ENCODE results near the gene DYNC1I2. TPM values are rescaled to one million over a fixed set of nuclear protein-coding genes. Genes with fewer than 3 reads are reported as not detected.
A peak's percentile ranks its signal among the peaks of the same experiment; 100 is the strongest.

DYNC1I2 gene
- total RNA-seq, 1 experiment from 2014 or later: 67.1 TPM

DNA sequence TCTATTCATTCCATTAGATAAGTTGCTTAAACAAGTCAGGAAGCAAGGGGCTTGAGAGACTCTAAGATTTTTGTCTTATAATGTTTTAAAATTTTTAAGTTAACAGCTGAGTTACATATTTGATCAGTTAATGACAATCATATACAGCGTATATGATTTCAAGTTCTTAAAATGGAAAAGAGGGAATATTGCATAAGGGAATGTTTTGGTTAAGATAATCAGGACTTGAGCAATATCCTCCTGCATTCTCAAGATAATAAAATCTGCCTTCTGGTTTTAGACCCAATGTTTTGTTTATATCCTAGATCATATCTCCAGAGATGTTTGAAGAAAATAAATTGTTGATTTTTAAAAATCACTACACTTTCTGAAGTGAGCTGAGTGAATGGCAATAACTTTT is 13.4 kb upstream of the DYNC1I2 start:
- BruUV-seq (replicated peaks): no TSS peak
- no peaks in the 10 kb centered on the region for H3K36me3 Mint-ChIP-seq (ENCODE audit: insufficient read depth, unreplicated experiment)

DNA sequence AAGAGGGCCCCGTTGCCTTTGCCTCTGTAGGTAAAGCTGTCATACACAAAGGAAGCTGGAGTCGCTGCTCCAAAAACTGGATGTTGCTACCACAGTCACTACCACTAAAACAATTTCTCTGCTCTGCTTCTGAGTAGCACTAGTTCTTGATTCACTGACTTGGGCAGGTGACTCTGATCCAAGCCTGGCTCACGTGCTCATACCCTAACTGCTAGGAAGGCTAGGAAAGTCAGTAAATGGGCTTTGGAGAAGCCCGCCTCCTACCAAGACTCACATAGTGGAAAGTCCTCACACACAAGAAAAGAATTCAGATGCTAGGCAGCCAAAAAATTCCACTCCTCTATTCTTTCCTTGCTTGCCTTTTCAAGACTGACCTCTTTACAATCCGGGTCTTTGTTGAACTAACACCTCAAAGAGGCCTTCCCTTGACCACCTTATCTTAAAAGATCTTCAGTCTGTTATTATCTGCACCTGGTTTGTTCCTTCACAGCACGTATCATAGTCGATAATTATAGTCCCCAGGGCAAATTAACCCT is 11.4 kb upstream of the DYNC1I2 start:
- DNase-seq: no peak
- Mint-ChIP-seq H3K27ac (ENCODE audit: unreplicated experiment) (no peak overlapping the region), H3K36me3 (ENCODE audit: insufficient read depth, unreplicated experiment) (no peaks in the 10 kb centered on the region), H3K4me3 (ENCODE audit: low read depth, unreplicated experiment) (no peak overlapping the region), H3K9me3 (ENCODE audit: low read depth, unreplicated experiment) (no peaks in the 10 kb centered on the region), H3K27me3 (ENCODE audit: unreplicated experiment) (peaks cover 41% of the 10 kb centered on the region), H3K4me1 (ENCODE audit: low read depth, unreplicated experiment) (no peaks in the 10 kb centered on the region)
- CTCF ChIA-PET: interaction anchor here (0.6 kb wide), 1 partner anchor 108 kb away, joined by 3 read pairs; no protein-coding TSS in a partner anchor
- BruUV-seq (replicated peaks): no TSS peak
- intact Hi-C loops (cut with micrococcal nuclease; ENCODE audit: unreplicated experiment): no loop called here
- TF ChIP-seq, protein P1, sequence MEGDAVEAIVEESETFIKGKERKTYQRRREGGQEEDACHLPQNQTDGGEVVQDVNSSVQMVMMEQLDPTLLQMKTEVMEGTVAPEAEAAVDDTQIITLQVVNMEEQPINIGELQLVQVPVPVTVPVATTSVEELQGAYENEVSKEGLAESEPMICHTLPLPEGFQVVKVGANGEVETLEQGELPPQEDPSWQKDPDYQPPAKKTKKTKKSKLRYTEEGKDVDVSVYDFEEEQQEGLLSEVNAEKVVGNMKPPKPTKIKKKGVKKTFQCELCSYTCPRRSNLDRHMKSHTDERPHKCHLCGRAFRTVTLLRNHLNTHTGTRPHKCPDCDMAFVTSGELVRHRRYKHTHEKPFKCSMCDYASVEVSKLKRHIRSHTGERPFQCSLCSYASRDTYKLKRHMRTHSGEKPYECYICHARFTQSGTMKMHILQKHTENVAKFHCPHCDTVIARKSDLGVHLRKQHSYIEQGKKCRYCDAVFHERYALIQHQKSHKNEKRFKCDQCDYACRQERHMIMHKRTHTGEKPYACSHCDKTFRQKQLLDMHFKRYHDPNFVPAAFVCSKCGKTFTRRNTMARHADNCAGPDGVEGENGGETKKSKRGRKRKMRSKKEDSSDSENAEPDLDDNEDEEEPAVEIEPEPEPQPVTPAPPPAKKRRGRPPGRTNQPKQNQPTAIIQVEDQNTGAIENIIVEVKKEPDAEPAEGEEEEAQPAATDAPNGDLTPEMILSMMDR (IDR thresholded peaks at IDR 0.05; ENCODE audit: unreplicated experiment): no peak

More for the DNA sequence above, 13.4 kb upstream of the DYNC1I2 start:
- H3K27me3 Mint-ChIP-seq (ENCODE audit: unreplicated experiment): peaks cover 55% of the 10 kb centered on the region
- H3K27ac Mint-ChIP-seq (ENCODE audit: unreplicated experiment): no peak overlapping the region
- H3K4me3 Mint-ChIP-seq (ENCODE audit: low read depth, unreplicated experiment): no peak overlapping the region
- TF ChIP-seq, protein P1 (IDR thresholded peaks at IDR 0.05; ENCODE audit: unreplicated experiment): no peak
- intact Hi-C loops (cut with micrococcal nuclease; ENCODE audit: unreplicated experiment): no loop called here
- no peaks in the 10 kb centered on the region for H3K9me3 Mint-ChIP-seq (ENCODE audit: low read depth, unreplicated experiment)
- CTCF ChIA-PET: no interaction called here
- no peaks in the 10 kb centered on the region for H3K4me1 Mint-ChIP-seq (ENCODE audit: low read depth, unreplicated experiment)
- DNase-seq: no peak

DNA sequence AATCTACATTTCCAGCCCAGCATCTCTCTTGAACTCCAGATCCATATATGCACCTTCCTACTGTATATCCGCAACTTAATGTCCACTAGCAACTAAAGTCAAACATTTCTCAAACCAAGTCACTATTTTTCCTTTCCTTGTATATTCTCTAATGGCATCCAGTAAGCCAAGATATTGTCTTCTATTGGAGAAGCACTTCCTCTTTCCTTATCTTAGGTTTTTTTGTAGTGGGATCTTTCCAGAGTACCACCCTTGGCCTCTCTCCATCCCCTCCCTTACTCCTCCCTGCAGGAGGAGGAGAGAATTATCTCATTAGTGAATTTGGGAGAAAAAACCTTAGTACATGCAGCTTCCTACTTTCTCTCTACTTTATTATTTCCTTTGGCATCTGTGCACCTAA is 8.7 kb upstream of the DYNC1I2 start:
- no peak overlapping the region for H3K4me3 Mint-ChIP-seq (ENCODE audit: low read depth, unreplicated experiment)
- no peak for DNase-seq
- no peak overlapping the region for H3K27ac Mint-ChIP-seq (ENCODE audit: unreplicated experiment)
- intact Hi-C loops (cut with micrococcal nuclease; ENCODE audit: unreplicated experiment): no loop called here
- CTCF ChIA-PET: no interaction called here
- no TSS peak for BruUV-seq (replicated peaks)
- no peaks in the 10 kb centered on the region for H3K4me1 Mint-ChIP-seq (ENCODE audit: low read depth, unreplicated experiment)
- no peaks in the 10 kb centered on the region for H3K9me3 Mint-ChIP-seq (ENCODE audit: low read depth, unreplicated experiment)
- TF ChIP-seq, protein P1 (IDR thresholded peaks at IDR 0.05; ENCODE audit: unreplicated experiment): no peak
- peaks cover 25% of the 10 kb centered on the region for H3K27me3 Mint-ChIP-seq (ENCODE audit: unreplicated experiment)
- no peaks in the 10 kb centered on the region for H3K36me3 Mint-ChIP-seq (ENCODE audit: insufficient read depth, unreplicated experiment)

DNA sequence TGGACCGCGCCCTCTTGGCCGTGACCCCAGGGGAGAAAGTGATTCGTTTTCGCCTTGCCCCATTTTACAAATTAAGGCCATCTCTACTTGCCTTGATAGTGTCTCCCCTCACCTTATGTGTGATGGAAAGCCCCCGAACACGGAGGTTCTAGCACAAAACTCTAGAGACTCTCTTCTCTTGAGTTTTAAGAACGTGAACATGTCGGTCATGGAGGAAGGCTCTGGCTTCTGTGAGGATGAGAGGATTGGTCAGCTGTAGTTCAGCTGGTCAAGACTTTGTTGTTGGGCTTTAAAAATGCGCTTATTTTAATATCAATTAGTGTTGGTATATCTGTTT is 828 bp downstream of the DYNC1I2 start:
- TF ChIP-seq, protein P1 (IDR thresholded peaks at IDR 0.05; ENCODE audit: unreplicated experiment): no peak
- Mint-ChIP-seq H3K4me1 (ENCODE audit: low read depth, unreplicated experiment) (no peaks in the 10 kb centered on the region), H3K4me3 (ENCODE audit: low read depth, unreplicated experiment) (peak overlapping the region; percentile 96), H3K27me3 (ENCODE audit: unreplicated experiment) (peaks cover 12% of the 10 kb centered on the region), H3K36me3 (ENCODE audit: insufficient read depth, unreplicated experiment) (peaks cover 18% of the 10 kb centered on the region), H3K27ac (ENCODE audit: unreplicated experiment) (peak overlapping the region; percentile 92), H3K9me3 (ENCODE audit: low read depth, unreplicated experiment) (no peaks in the 10 kb centered on the region)
- CTCF ChIA-PET: interaction anchor here (1.0 to 1.3 kb wide), 2 partner anchors 14 to 16 kb away, joined by 3 to 6 read pairs; no protein-coding TSS in a partner anchor
- TSS peak; percentile 60 for BruUV-seq (replicated peaks)
- no peak for DNase-seq
- intact Hi-C loops (cut with micrococcal nuclease; ENCODE audit: unreplicated experiment): no loop called here
